Fibroblast of lung (primary cell): ENCODE measurements around the gene TMEM74B. TPM values are rescaled to one million over a fixed set of nuclear protein-coding genes. Genes with fewer than 3 reads are reported as not detected.

Source experiments
- DNase-seq, 2 donors: peaks; one replicate each; pipeline versions ENCODE4 v3.0.0 to v3.0.0-alpha.2; 2010; ENCODE audit warnings: low read depth in 2 of 2
- H2AFZ ChIP-seq: 2 replicates; pipeline ENCODE4 v1.5.1; 2012; ENCODE audit warnings: low read length, control low read depth, inconsistent platforms
- H3K27ac ChIP-seq: 2 replicates; pipeline ENCODE4 v1.5.1; 2011; ENCODE audit warnings: low read length, control low read depth; ENCODE audit not compliant: insufficient read depth
- H3K27me3 ChIP-seq: 2 replicates; pipeline ENCODE4 v1.5.1; 2011; ENCODE audit warnings: mild to moderate bottlenecking, low read length; ENCODE audit not compliant: control insufficient read depth, insufficient read depth
- H3K36me3 ChIP-seq: 2 replicates; pipeline ENCODE4 v1.5.1; 2011; ENCODE audit warnings: low read length; ENCODE audit not compliant: control insufficient read depth, insufficient read depth
- H3K4me1 ChIP-seq: 2 replicates; pipeline ENCODE4 v1.5.1; 2011; ENCODE audit warnings: low read length; ENCODE audit not compliant: control insufficient read depth, insufficient read depth; ENCODE audit errors: extremely low read depth
- H3K4me2 ChIP-seq: 2 replicates; pipeline ENCODE4 v1.5.1; 2011; ENCODE audit warnings: low read length, control low read depth; ENCODE audit not compliant: insufficient read depth; ENCODE audit errors: extremely low read depth
- H3K4me3 ChIP-seq, 4 experiments: fragments of 200-600 bp in 1 of 4; sonication (generic) in 1 of 4; replicated peaks in 1 of 4; 2 replicates each; pipeline ENCODE4 v1.5.1; 2011 to 2016; ENCODE audit warnings: low read length in 4 of 4, low read depth in 3 of 4, mild to moderate bottlenecking in 3 of 4, control low read depth in 2 of 4, inconsistent platforms in 1 of 4, mixed read lengths in 1 of 4; ENCODE audit not compliant: insufficient read depth in 1 of 4; ENCODE audit errors: control extremely low read depth in 1 of 4
- H3K79me2 ChIP-seq: 2 replicates; pipeline ENCODE4 v1.5.1; 2012; ENCODE audit warnings: mild to moderate bottlenecking, low read length, inconsistent platforms; ENCODE audit not compliant: control insufficient read depth, insufficient read depth
- H3K9ac ChIP-seq: 2 replicates; pipeline ENCODE4 v1.5.1; 2011; ENCODE audit warnings: mild to moderate bottlenecking, low read length, control low read depth; ENCODE audit not compliant: insufficient read depth
- H3K9me3 ChIP-seq: 2 replicates; pipeline ENCODE4 v1.5.1; 2012; ENCODE audit warnings: low read depth, low read length; ENCODE audit not compliant: control insufficient read depth, insufficient read depth
- H4K20me1 ChIP-seq: 2 replicates; pipeline ENCODE4 v1.5.1; 2011; ENCODE audit warnings: low read length; ENCODE audit not compliant: control insufficient read depth, insufficient read depth; ENCODE audit errors: extremely low read depth
- CTCF ChIP-seq, 2 donors: IDR thresholded peaks in 1 of 2; conservative IDR thresholded peaks in 1 of 2; 1 replicate in 1 of 2; 2 replicates in 1 of 2; pipeline ENCODE4 v1.5.1; 2011 to 2012; ENCODE audit warnings: low read length in 2 of 2, control low read depth in 1 of 2, inconsistent platforms in 1 of 2, low read depth in 1 of 2, mild to moderate bottlenecking in 1 of 2
- EZH2 ChIP-seq: IDR thresholded peaks from 2 replicates; pipeline ENCODE4 v1.5.1; 2012; ENCODE audit warnings: low read length, control low read depth, mild to moderate bottlenecking; ENCODE audit errors: missing control alignments
- polyA plus RNA-seq, 2 donors: library from polyadenylated mRNA; depleted of rRNA in 1 of 2; stranded (reverse) in 1 of 2; unstranded in 1 of 2; fragments of >200 nt; gene quantifications; 2 replicates each; pipeline ENCODE4 v1.2.1, GENCODE V29; 2011 to 2012; ENCODE audit warnings: missing spikeins in 1 of 2
- total RNA-seq: library from RNA; depleted of rRNA; stranded (reverse); fragments of >200 nt; gene quantifications from 2 replicates; pipeline ENCODE4 v1.2.1, GENCODE V29; 2014

The TMEM74B gene
- total and polyA plus RNA-seq, 2 donors (not counting 1 experiment from before 2014, with no cell fraction given), result not detected

GRCh38 chr20:1163105-1163504, 21.7 kb downstream of the TMEM74B start:
- no peak for DNase-seq
- H3K9ac ChIP-seq, result no peak overlapping the region
- no peak overlapping the region for H3K4me2 ChIP-seq
- no peak overlapping the region for H3K27ac ChIP-seq
- peaks cover 20% of the 10 kb centered on the region for H3K36me3 ChIP-seq
- H3K79me2 ChIP-seq, result no peaks in the 10 kb centered on the region
- no peak overlapping the region for H2AFZ ChIP-seq
- no peaks in the 10 kb centered on the region for H3K27me3 ChIP-seq
- no peaks in the 10 kb centered on the region for H4K20me1 ChIP-seq
- no peaks in the 10 kb centered on the region for H3K9me3 ChIP-seq
- no peak overlapping the region for H3K4me3 ChIP-seq
- TF ChIP-seq CTCF (conservative IDR thresholded peaks at IDR 0.05 in 1 of 2, IDR thresholded peaks at IDR 0.05 in 1 of 2; ENCODE audit: low read depth in 1 of 2, low read length in 2 of 2) (no peak), EZH2 (no peak)
- no peaks in the 10 kb centered on the region for H3K4me1 ChIP-seq

- Histone ChIP-seq H3K4me2 (no peak overlapping the region), H2AFZ (no peak overlapping the region), H3K4me1 (no peaks in the 10 kb centered on the region), H3K27me3 (no peaks in the 10 kb centered on the region), H4K20me1 (no peaks in the 10 kb centered on the region), H3K79me2 (no peaks in the 10 kb centered on the region), H3K9ac (no peak overlapping the region), H3K9me3 (no peaks in the 10 kb centered on the region), H3K27ac (no peak overlapping the region), H3K36me3 (peaks cover 19% of the 10 kb centered on the region), H3K4me3 (no peak overlapping the region)
- TF ChIP-seq CTCF (conservative IDR thresholded peaks at IDR 0.05 in 1 of 2, IDR thresholded peaks at IDR 0.05 in 1 of 2; ENCODE audit: low read depth in 1 of 2, low read length in 2 of 2), result no peak
- no peak for TF ChIP-seq EZH2
- DNase-seq, result no peak
Measured at GRCh38 chr20:1160991-1161390, 23.8 kb downstream of the TMEM74B start.

GRCh38 chr20:1160496-1160895, 24.3 kb downstream of the TMEM74B start:
- Histone ChIP-seq H3K4me3 (no peak overlapping the region), H3K9me3 (no peaks in the 10 kb centered on the region), H3K79me2 (no peaks in the 10 kb centered on the region), H3K4me1 (no peaks in the 10 kb centered on the region), H3K9ac (no peak overlapping the region), H3K27me3 (no peaks in the 10 kb centered on the region), H4K20me1 (no peaks in the 10 kb centered on the region), H3K27ac (no peak overlapping the region), H3K36me3 (peaks cover 17% of the 10 kb centered on the region), H2AFZ (no peak overlapping the region), H3K4me2 (no peak overlapping the region)
- no peak for TF ChIP-seq CTCF (conservative IDR thresholded peaks at IDR 0.05 in 1 of 2, IDR thresholded peaks at IDR 0.05 in 1 of 2; ENCODE audit: low read depth in 1 of 2, low read length in 2 of 2)
- TF ChIP-seq EZH2, result no peak
- DNase-seq, result no peak
